IPS-18a (cell line): ENCODE results near the gene ZNF142.

Experiments
- H3K27ac ChIP-seq: one replicate; pipeline ENCODE4 v1.5.1; 2013; ENCODE audit warnings: low read length
- H3K27me3 ChIP-seq: one replicate; pipeline ENCODE4 v1.6.1; 2013; ENCODE audit warnings: mild to moderate bottlenecking, low read length; ENCODE audit not compliant: control insufficient read depth, insufficient read depth
- H3K36me3 ChIP-seq: one replicate; pipeline ENCODE4 v1.6.1; 2013; ENCODE audit warnings: low read depth, low read length; ENCODE audit not compliant: control insufficient read depth
- H3K4me1 ChIP-seq: one replicate; pipeline ENCODE4 v1.6.1; 2013; ENCODE audit warnings: low read depth, low read length; ENCODE audit not compliant: control insufficient read depth
- H3K4me3 ChIP-seq: one replicate; pipeline ENCODE4 v1.5.1; 2013; ENCODE audit warnings: low read length
- H3K9ac ChIP-seq: one replicate; pipeline ENCODE4 v1.6.1; 2013; ENCODE audit warnings: mild to moderate bottlenecking, low read length, moderate library complexity
- H3K9me3 ChIP-seq: one replicate; pipeline ENCODE4 v1.6.1; 2013; ENCODE audit warnings: low read depth, low read length; ENCODE audit not compliant: control insufficient read depth

The ZNF142 gene

DNA sequence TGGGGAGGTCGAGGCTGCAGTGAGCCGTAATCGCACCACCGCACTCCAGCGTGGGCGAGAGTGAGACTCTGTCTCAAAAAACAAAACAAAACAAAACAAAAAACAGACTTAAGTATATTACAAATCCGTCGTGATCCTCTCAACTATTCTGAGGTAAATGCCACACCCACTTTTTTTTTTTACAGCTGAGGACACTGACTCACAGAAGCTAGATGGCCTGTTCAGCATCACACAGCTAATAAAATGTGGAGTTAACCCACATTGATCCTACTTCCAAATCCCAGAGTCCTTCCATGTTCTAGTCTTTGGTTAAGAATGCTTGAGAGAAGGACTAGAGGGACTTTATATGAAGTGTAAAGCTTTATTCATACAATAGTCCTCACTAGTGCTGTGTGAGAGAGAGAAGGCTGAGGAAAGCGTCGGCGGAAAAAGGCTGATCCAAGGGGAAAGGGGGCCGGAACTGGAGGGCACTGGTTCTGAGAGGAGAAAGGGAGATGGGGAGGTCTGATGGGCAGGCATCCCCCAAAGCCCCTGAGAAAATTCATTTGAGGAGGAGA lies 11.8 kb upstream of the ZNF142 start:
- H3K4me3 ChIP-seq: peak overlapping the region; percentile 86
- H3K9me3 ChIP-seq: no peaks in the 10 kb centered on the region
- peaks cover 24% of the 10 kb centered on the region for H3K36me3 ChIP-seq
- no peak overlapping the region for H3K27ac ChIP-seq
- no peaks in the 10 kb centered on the region for H3K4me1 ChIP-seq
- H3K9ac ChIP-seq: peak overlapping the region; percentile 86
- H3K27me3 ChIP-seq: no peaks in the 10 kb centered on the region

GRCh38 chr2:218664653-218665052 lies 5.2 kb upstream of the ZNF142 start:
- Histone ChIP-seq H3K36me3 (peaks cover 63% of the 10 kb centered on the region), H3K4me1 (no peaks in the 10 kb centered on the region), H3K27ac (no peak overlapping the region)

DNA sequence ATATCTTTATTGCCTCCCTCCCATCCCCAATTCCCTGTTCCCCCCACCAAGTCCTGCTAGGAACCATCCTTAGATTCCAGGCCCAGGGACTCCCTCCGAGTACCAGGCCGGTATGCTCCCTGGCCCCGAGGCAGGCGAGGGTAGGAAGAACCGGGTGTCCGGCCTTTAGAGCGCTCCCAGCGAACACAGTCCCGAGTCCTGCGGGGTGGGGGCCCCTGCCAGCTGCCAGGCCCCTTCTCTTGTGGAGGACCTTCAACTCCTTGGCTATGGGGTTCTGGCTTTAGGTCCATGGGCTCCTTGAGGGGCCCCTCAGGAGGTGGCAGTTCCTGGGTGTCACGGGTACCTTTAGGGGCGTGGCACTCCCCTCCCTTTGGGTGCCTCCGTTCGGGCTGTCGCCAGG lies 4.5 kb upstream of the ZNF142 start:
- peaks cover 63% of the 10 kb centered on the region for H3K36me3 ChIP-seq
- no peaks in the 10 kb centered on the region for H3K4me1 ChIP-seq
- H3K4me3 ChIP-seq: no peak overlapping the region
- H3K9me3 ChIP-seq: no peaks in the 10 kb centered on the region
- no peaks in the 10 kb centered on the region for H3K27me3 ChIP-seq
- H3K9ac ChIP-seq: no peak overlapping the region
- H3K27ac ChIP-seq: no peak overlapping the region

More at GRCh38 chr2:218664653-218665052, 5.2 kb upstream of the ZNF142 start:
- H3K27me3 ChIP-seq: no peaks in the 10 kb centered on the region
- H3K4me3 ChIP-seq: no peak overlapping the region
- H3K9me3 ChIP-seq: no peaks in the 10 kb centered on the region
- no peak overlapping the region for H3K9ac ChIP-seq

GRCh38 chr2:218662827-218663226 lies 3.4 kb upstream of the ZNF142 start:
- Histone ChIP-seq H3K4me3 (no peak overlapping the region), H3K4me1 (no peaks in the 10 kb centered on the region), H3K9ac (no peak overlapping the region), H3K36me3 (peaks cover 55% of the 10 kb centered on the region), H3K27ac (no peak overlapping the region), H3K27me3 (no peaks in the 10 kb centered on the region), H3K9me3 (no peaks in the 10 kb centered on the region)

- Histone ChIP-seq H3K27ac (no peak overlapping the region), H3K36me3 (peaks cover 50% of the 10 kb centered on the region), H3K27me3 (no peaks in the 10 kb centered on the region), H3K4me3 (no peak overlapping the region), H3K4me1 (no peaks in the 10 kb centered on the region), H3K9me3 (no peaks in the 10 kb centered on the region), H3K9ac (no peak overlapping the region)
Observed at GRCh38 chr2:218662377-218662776, 3.0 kb upstream of the ZNF142 start.

GRCh38 chr2:218659988-218660358 lies 550 bp upstream of the ZNF142 start:
- H3K4me1 ChIP-seq: no peaks in the 10 kb centered on the region
- peak overlapping the region; percentile 93 for H3K9ac ChIP-seq
- no peaks in the 10 kb centered on the region for H3K27me3 ChIP-seq
- H3K27ac ChIP-seq: no peak overlapping the region
- no peaks in the 10 kb centered on the region for H3K9me3 ChIP-seq
- peak overlapping the region; percentile 92 for H3K4me3 ChIP-seq
- peaks cover 50% of the 10 kb centered on the region for H3K36me3 ChIP-seq

DNA sequence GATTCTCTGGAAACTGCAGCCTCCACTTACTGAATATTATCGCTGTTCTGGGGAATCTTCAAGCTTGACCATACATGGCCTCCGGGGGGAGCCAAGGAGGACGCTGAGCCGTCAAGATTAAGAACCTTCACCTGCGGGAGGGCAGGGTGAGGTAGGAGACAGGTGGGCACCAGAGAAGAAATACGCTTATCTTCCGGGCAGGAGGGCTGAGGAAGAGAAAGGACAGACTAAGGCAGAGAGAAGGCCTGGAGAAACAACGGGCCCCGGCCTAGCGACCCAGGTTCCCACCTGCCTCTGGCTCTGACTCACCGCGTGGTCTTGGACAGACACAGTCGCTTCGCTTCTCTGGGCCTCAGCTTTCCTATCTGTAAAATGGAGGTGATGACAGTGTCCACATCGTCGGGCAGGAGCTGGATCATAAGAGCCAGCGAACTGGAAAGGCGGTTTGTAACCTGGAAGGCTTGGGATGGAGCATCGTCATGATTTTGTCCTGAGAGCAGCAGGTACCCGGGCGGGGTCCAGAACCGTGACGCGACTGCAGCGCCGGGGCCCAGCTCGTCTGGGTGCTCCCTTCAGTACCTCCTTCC lies 659 bp downstream of the ZNF142 start:
- no peaks in the 10 kb centered on the region for H3K9me3 ChIP-seq

DNA sequence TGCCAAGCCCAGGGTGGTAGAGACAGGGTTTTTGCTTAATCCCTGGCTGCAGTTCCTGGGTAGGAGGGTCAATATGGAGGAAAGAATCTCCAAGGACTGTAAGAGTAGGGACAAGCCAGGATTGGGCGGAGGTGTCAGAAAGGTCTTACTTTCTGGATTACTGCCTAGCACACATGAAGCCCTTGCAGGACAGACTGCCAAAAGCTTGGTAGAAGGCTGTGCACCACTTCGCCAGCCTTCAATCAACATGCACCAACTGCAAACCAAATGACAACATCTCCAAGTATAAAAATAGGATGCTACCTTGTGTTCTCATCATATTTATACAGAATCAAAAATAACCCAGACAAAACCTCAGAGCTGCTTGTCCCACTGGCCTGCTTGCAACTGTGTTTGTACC lies 3.7 kb downstream of the ZNF142 start:
- Histone ChIP-seq H3K4me1 (no peaks in the 10 kb centered on the region), H3K36me3 (peaks cover 44% of the 10 kb centered on the region)

More for the DNA sequence above, 659 bp downstream of the ZNF142 start:
- H3K4me1 ChIP-seq: no peaks in the 10 kb centered on the region
- H3K27ac ChIP-seq: peak overlapping the region; percentile 80
- peaks cover 42% of the 10 kb centered on the region for H3K36me3 ChIP-seq
- H3K27me3 ChIP-seq: no peaks in the 10 kb centered on the region
- H3K9ac ChIP-seq: peak overlapping the region; percentile 93
- H3K4me3 ChIP-seq: peak overlapping the region; percentile 92

DNA sequence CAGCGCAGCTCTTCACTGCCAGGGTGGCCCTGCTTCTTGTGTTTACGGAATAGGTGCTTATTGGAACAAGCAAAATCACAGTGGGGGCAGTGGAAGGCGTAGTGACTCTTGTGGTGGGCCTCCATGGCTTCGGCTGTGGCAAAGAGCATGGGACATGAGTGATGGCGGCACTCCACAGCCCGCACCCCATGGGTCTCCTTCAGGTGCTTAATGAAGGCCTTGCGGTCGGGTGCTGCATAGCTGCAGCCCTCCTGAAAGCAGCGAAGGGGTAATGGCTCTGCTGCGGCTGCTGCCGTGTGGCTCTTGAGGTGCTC lies 10.7 kb downstream of the ZNF142 start:
- peaks cover 85% of the 10 kb centered on the region for H3K36me3 ChIP-seq
- H3K27me3 ChIP-seq: no peaks in the 10 kb centered on the region
- no peaks in the 10 kb centered on the region for H3K4me1 ChIP-seq
- H3K9me3 ChIP-seq: no peaks in the 10 kb centered on the region
- no peak overlapping the region for H3K4me3 ChIP-seq
- no peak overlapping the region for H3K9ac ChIP-seq
- no peak overlapping the region for H3K27ac ChIP-seq

More for the DNA sequence above, 3.7 kb downstream of the ZNF142 start:
- no peaks in the 10 kb centered on the region for H3K9me3 ChIP-seq
- H3K27ac ChIP-seq: no peak overlapping the region
- no peak overlapping the region for H3K4me3 ChIP-seq
- H3K9ac ChIP-seq: no peak overlapping the region
- H3K27me3 ChIP-seq: no peaks in the 10 kb centered on the region

DNA sequence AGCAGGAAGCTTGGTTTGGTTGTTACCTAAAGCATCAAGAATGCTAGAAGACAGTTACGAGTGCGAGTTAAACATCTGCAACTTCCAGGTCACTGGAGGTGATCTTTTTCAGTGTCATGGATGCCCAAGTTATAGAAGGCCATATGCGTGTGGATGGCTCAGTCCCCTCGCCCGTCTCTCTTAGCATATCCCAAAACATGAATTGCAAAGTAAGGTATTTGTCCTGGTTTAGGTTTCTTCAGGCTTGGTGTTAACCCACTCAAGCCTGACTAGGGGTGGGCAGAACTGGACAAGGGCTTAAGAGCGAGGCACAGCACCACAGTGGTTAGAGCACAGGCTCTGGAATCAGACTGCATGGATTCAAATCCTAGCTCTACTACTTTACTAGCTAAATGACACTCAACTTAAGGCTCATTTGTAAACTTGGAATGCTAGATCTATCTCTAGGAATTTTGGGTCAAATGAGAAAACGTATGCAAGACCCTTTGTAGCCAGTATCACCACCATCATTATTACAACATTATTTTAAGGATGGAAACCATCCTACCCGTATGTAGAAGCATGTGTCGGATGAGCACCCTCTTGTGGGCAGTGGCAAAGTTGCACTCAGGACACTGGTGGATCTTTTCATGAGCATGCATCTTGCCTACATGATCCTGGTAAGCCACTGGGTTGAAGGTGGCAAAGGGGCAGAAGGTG lies 11.2 kb downstream of the ZNF142 start:
- H3K27ac ChIP-seq: no peak overlapping the region
- H3K4me3 ChIP-seq: no peak overlapping the region
- H3K27me3 ChIP-seq: no peaks in the 10 kb centered on the region
- no peak overlapping the region for H3K9ac ChIP-seq
- no peaks in the 10 kb centered on the region for H3K9me3 ChIP-seq
- peaks cover 85% of the 10 kb centered on the region for H3K36me3 ChIP-seq
- no peaks in the 10 kb centered on the region for H3K4me1 ChIP-seq

- Histone ChIP-seq H3K9me3 (no peaks in the 10 kb centered on the region), H3K4me1 (no peaks in the 10 kb centered on the region), H3K27me3 (no peaks in the 10 kb centered on the region), H3K27ac (no peak overlapping the region), H3K36me3 (peaks cover 75% of the 10 kb centered on the region), H3K4me3 (no peak overlapping the region), H3K9ac (no peak overlapping the region)
Observed at GRCh38 chr2:218645126-218645525, 14.3 kb downstream of the ZNF142 start.

GRCh38 chr2:218644721-218645120 lies 14.7 kb downstream of the ZNF142 start:
- Histone ChIP-seq H3K36me3 (peaks cover 73% of the 10 kb centered on the region), H3K27ac (no peak overlapping the region), H3K9me3 (no peaks in the 10 kb centered on the region), H3K4me1 (no peaks in the 10 kb centered on the region), H3K4me3 (no peak overlapping the region), H3K9ac (no peak overlapping the region), H3K27me3 (no peaks in the 10 kb centered on the region)
